Measurements from ENCODE around the gene PLPP4.

PLPP4 gene

DNA sequence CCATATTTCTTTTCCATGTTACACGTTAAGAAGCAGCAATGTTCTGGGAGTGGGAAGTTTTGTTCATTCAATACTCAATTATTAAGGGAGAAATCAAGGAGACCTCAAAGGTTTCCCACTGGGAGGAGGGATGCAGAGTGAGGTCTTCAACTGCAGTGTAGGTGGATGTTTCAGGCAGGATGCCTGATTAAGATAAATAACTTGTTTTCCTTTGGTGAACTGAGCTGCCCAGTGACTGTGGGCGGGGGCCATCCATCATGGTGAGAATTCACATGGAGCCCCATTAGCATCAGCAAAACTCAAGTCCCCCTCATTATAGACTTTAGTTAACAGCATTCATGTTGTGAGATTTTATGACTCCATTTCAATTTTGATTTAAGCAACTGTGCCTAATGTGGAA, 121.1 kb downstream of the PLPP4 start:
- DNase-seq (ENCODE audit: low read depth), result no peak

DNA sequence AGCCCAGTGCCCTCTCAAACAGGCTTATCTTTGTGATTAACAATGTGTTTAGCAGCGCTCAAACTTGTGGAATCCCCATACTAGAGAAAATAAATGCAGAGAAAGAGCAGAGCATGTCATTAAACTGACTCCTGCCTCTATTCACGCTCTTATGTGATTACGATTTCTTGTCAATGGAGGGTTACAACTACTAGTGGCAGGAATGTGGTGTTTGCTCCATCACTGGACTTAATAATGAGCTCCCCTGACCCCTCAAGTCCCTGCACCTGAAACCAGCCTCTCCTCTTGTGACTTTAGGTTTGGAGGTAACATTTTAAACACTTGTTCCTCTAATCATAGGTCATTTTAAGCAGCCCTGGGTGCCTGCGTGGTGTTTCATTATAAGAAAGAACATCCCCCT, 121.9 kb downstream of the PLPP4 start:
- no peak for DNase-seq (ENCODE audit: low read depth)

DNA sequence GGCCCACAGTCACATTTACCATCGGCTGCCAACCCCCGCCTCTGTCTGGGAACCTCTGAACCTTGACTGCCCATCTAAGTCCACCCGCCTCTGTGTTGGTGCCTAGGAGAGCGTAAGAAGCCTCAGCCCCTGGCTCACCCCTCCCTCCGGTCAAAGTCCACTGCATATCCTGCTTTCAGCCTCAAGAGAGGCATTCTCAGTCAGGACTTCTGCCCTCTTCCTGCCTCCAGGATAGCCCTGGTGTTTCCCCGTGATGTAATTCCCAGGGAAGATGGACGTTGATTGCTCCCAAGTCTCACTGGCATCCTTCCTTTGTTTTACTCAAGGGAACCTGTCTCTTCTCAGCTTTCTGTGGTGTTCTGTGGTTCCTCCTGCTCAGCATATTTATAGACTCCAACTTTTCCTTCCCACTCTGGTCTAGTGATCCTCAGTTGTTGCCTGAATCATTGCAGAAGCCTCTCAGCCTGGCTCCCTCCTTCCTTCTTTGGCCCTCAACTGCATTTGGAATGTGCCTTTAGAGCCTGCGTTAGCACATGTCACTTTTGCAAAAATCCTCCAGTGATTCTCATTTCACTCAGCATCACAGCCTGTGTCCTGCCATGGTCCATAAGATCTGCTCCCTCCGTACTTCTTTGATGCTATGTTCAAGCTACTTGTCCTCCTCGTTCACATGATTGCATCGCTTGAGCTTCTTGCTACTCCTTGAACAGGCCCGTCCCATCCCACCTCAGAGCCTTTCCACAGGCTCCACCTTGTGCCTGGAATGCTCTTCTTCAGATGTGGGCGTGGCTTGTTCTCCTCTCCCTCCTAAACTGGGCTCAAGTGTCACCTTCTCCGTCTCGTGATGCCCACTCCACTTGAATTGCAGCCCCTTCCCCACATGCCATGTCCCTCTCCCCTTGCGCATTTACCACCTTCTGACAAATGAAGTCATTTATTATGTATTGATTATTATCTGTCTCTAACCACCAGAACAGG, 124.2 kb downstream of the PLPP4 start:
- no peak for DNase-seq (ENCODE audit: low read depth)

DNA sequence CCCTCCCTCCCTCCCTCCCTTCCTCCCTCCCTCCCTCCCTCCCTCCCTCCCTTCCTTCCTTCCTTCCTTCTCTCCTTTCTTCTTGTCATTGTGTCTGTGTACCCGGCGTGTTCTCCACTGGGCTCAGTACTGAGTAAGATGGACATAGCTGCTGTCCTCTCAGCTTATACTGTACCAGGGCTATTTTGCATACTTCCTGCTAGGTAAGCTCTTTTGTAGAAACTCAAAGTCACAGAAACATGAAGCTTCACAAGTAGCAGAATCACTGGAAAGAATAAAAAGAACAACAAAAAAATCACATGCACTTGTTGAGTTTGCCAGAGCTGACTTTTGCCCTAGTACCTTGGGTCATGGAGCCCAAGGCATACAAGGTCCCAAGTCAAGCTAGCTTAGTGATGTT, 125.7 kb downstream of the PLPP4 start:
- DNase-seq (ENCODE audit: low read depth), result no peak

DNA sequence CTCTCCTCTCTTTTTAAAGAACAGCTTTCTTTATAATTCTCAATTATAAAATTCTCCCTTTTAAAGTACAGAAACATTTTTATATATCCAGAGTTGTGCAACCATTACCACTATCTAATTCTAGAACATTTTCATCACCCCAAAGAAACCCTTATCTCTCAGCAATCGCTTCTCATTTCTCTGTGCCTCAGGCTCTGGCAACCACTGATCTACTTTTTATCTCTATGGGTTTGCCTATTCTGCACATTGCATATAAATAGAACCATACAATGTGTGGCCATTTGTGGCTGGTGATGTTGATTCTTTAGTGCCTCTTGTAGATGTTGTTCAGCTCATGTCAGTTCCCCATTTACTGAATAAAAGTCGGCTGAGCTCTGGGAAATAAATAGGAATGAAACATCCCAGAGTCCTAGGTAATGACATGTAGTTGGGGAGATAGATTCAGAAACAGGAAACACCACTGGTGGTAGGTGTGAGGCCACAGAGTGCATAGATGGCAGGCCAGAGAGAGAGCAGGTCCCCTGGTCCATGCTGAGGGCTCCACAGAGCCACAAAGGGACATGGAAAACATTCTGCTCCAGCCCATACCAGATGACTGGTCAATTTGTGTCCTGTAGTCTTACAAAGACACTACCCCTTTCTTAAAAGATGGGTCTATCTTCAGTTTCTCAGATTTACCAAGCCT, 126.5 kb downstream of the PLPP4 start:
- DNase-seq (ENCODE audit: low read depth), result no peak

DNA sequence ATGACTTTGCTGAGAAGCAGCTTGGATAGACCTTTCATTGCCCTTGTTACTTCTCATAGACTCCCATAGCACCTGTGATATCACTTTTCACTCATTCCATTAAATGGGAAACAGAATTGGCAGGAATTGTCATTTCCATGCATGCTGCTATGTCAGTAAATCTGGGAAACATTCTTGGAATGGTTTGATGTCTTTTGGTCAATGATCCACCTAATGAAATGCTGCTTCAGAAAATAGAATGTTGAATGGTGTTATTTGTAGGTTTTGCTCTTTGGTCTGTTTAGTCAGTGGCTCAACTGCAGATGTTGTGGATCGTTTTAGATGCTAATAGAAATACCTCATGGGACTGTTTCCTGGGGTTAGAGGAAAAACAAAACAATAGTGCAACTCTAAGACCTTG, 127.8 kb downstream of the PLPP4 start:
- no peak for DNase-seq (ENCODE audit: low read depth)

DNA sequence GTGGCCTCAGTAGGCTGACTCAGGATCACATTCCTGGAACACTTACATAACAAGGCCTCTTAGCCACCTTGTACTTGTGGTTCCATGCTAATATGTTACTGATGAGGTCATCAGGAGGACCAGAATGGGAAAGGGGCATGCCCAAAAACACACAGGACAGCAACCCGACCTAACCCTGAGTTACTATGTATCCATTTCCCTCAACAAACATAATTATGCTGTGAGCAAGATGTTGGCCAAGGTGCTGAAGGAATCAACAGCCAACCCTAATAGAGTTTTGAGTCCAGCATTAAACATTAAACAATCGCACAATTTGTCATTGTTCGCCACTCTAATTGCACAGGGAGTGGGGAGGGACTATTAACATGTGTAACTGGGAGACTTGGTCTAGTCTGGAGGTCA, 129.4 kb downstream of the PLPP4 start:
- DNase-seq (ENCODE audit: low read depth), result no peak

DNA sequence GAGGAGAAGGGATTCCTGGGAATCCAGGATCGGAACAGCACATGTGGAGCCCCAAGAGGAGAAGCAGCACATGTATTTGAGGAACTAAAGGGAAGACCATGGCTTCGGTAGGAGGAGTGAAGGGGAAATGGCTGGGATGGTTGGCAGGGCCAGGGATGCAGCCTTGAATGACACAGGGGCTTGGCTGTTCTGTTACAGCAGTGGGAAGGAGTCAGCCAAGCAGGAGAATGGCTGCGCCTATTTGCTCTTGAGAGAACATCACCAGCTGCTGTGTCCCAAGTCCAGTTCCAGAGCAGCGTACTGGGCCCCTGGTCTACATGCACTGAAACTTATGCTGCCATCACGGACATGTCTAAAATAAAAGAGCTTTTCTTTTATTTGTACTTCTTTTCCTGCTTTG, 130.0 kb downstream of the PLPP4 start:
- DNase-seq (ENCODE audit: low read depth), result no peak

DNA sequence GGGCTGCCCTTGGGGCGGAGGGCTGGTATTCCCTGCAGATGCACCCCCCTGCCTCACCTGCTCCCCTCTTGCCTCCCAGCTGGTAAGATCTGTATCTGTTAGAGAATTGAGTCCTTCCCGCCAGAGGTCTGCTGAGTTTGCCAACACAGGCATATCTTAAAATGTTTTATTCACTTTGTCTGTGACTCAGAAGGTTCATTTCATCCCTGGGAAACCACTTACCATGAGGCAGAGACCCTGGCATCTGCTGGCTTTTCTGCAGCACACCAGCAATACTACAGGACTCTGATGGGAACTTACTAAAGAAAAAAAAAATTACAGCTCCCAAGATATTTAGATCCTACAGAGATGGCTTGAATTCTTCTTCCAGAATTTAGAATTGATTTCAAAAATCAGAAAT, 131.3 kb downstream of the PLPP4 start:
- DNase-seq (ENCODE audit: low read depth), result no peak

DNA sequence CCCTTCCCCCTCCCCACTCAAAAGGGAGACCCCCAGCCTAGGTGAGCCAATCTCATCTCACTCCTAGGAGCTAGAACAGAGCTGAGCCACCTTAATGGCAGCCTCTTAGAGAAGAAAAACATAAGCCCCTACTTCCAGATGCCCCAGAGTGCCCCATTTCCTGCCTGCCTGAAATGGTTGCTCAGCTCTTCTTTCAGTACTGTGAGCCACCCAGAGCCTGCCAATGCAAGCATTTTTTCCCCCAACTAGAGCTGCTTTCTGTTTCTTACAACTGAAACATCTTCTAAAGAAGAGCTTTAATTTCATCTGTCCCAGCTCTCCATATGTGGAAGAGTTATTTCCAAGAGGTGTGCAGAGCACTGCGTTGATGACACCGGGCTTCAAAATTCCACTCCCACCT, 136.7 kb downstream of the PLPP4 start:
- DNase-seq (ENCODE audit: low read depth), result no peak

DNA sequence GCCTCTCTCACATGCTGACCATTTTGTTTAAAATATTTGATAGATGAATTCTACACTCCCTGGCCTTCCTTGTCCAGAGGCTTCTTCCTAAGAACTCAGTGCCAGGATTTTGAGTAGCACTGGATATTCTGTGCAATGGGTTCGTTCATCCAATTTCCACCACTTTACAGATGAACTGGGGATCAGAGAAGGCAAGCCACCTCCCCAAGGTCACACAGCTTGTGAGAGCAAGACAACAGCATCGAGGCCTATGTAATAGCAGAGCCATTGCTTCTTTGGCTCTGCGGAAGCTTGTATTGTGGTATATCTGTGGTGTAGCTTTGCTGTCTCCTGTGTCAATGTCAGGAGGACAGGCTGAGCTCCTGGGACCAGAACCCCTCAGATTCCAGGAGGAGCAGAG, 140.9 kb downstream of the PLPP4 start:
- no peak for DNase-seq (ENCODE audit: low read depth)

DNA sequence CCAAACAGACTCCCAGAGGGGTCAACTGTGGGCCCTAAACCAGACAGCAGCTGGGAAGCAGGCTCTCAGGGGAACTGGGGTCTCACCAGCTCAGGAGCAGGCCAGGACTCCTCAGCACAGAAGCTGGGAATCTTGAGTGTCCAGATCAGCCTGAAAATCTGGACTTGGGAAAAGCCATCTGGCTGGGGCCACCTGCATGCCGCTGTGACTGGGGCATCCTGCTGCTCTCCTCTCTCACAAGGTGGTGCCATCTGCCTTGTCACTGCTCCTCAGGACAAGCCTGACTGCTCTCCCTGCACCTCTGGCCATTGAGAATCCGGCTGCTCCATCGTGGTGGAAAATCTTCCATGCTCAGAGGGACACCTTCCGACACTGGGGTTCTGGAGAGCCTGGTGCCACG, 141.4 kb downstream of the PLPP4 start:
- DNase-seq (ENCODE audit: low read depth), result no peak

DNA sequence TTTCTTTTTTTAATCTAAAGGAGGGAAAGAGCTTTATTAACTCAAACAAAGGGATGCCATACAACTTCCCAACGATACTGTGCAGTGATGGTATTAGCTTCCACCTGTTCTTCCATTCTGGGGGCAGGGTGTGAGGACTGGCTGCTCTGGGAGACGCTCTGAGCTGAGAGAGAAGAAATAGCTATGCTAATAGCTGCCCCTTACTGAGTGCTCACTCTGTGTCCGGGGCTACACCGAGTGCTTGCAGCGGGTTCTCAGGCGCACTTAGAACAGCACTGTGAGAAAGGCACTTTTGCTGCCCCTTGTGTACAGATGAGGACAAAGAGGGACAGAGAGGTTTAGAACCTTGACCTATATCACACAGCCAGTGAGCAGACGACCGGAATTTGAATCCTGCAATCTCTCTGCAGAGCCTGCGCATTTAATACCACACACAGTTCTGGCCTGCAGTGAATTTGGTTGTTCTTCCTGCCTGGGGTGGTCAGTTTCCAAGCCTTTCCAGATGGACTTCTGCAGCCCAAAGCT, 142.2 kb downstream of the PLPP4 start:
- DNase-seq (ENCODE audit: low read depth), result no peak

DNA sequence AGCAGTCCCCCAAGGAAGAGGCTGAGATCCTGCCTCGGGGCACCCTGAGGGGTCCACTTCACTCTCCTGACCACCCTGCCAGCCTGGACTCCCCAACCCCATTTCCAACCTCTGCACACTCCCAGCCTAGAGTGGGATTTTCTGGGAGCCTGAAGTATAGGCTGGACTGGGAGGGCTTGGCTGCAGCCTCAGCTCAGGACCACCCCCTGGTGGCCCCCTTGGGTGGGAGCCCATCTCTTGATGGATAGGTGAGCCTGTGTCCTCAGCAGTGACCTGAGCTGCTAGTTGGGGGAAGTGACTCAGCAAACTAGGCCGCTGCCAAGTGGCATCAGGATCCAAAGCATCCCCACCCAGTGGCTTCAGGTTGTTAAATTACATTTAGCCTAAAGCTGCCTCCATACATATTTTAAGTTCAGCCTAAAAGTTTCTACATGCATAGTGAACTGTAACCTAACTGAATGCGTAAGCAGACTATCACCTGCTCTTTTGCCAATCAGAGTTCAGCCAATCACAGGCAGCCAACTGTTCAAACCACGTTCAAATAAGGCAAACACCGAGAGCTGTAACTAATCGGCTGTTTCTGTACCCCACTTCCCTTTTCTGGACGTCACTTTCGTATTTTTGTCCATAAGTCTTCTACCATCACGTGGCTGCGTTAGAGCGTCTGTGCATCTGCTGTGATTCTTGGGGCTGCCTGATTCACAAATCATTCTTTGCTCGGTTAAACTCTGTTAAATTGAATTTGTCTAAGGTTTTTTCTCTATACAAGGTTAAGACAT, 144.0 kb downstream of the PLPP4 start:
- no peak for DNase-seq (ENCODE audit: low read depth)

DNA sequence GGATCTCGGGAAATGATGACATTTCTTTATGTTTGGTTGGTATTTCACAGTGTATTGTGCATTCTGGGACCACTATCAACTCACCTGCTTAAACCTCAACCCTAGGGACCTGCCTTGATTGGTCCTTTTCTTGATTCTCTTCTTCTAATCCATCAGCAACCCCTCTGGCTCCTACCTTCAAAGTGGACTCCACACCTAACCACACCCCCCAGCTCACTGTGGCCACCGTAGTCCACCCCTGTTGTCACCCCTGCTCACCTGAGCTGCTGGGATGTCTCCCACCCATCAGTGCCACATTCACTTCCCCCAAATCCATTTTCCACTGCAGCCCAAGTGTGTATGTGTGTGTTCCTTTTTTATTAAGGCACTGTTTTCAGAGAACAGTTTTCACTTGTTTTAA, 145.0 kb downstream of the PLPP4 start:
- DNase-seq (ENCODE audit: low read depth), result no peak

DNA sequence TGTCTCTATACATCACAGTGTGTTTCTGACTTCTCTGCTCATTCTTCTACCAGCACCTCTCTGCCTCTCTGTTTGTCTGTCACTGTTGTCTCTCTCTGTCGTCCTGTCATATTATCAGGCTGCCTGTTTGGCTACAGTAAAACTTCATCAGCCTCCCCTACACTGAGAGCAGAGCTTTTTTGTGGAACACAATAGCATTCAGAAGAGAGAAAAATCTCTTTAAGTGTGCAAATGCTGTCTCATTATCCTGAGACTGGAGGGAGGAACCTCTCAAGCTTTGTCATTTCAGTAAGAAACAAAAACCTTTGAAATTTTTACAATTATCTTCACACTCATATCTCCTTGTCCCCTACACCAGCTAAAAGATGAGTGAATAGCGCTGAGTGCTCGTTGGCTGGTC, 148.4 kb downstream of the PLPP4 start:
- DNase-seq (ENCODE audit: low read depth), result no peak

DNA sequence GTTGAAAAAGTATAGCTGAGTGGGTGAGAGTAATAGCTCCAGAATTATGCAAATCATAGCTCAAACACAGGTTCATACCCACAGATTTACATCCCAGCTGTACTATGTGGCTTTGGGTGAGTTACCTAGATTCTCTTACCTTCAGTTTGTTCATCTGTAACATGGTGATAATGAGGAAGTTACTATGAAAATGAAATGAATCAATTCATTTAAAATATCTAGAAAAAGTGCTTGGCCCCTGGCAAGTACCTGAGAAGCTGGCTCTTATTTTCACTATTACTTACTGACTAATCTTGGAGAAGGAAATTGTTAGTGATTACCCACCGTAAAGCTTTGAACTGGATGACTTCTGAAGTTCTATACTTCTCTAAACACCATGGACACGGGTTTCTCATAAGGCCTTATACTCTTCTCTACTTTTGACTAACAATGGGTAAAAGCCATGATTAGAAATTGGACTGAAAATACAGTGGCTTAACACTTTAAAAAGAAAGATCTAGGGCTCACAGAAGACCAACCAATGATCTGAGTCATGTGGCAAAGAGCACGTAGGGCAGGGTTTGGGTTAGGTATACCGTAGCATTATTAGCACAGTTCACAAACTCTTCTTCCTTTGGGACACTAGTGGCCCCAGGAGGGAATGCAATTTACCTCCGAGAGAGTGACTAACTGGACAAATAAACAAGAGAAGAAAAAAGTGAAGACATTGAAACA, 149.2 kb downstream of the PLPP4 start:
- DNase-seq (ENCODE audit: low read depth), result no peak

DNA sequence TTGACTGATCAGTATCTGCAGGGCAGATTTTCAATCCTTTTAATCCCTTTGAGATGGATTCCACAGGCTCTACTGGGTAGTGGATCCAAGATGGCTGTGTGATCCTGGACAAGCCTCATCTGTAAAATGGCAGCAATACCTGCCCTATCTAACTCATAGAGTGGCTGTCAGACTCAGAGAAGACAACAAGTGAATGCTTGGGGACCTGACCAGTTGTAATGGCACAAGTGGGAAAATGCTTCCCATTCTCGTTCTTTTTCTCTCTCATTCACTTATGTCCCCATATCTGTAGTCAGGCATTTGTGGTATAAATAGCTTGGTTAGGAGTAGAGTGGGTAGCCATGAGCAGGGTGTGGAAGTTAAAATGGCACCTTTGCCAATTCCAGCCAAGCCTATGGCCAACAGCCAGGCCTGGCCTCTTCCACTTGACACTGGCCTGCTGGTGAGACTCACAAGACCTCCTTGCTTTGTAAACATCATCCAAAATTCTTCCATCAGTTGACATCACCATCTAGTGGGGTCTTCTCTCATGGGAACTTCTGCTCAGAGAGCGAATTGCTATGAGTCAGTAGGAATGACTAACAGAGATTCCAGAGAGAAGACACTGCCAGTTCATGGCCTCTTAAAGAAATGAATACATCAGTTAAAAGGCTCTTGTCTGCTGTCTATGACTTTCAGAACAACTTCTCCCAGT, 150.1 kb downstream of the PLPP4 start:
- no peak for DNase-seq (ENCODE audit: low read depth)

DNA sequence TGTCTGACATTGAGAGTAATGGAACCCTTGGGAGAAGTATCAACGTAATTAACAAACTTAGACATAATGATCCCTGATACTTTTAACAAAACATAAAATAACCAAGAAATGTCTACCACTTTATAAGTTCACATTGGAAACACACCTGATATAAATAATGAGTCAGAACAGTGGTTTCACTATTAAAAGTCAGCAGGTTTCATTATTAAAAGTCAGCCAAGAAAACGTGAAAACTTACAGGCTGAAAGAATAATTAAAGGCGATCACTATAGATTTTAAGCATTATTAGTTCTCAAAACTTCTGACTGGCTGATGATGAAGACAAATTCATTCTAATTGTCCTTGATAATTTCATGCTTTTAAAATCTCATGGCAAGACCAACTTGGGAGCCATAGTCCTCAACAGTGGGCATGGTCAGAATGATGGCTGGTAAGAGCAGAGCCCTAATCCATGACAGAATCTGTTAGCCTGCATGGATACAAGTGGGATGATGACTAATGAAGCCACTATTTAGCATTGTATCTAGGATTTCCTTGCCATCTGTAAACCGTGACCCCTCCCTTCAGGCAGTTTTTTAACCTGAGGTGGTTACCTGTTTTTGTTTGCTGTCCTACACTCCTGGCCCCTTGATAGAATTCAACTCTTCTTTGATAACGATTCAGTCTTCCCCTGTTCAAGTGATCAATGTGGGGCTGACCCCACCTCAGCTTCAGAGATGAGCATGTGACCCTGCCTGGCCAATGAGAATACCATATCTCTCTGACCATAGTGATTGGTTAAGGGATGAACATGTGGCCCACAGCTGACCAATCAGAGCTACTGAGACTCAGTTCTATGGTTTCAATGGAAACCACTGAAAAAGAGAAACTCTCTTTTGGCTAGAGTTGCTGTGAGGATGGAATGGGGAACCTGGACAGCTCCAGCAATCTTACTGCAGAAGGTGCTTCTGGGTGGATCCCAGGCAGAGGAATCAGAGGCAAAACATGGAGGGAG, 151.0 kb downstream of the PLPP4 start:
- DNase-seq (ENCODE audit: low read depth), result no peak

DNA sequence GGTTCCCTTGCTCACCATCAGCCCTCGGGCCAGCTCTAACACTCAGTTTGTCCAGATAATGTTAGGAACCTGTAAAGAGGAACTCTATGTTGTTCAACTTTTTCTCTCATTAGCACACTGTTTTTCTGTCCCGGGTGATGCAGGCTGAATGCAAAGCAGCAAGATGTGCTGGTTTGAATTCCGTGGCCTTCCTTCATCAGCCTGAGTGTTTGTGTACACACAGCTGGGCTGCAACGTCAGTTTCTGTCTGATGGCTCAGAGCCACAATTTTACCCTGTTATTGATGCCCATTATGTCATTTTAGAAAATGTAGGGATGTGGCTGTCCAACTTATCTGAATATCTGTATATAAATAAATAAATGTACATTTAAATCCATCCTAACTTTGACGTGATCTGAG, 152.0 kb downstream of the PLPP4 start:
- no peak for DNase-seq (ENCODE audit: low read depth)

Data from stimulated activated CD8-positive, alpha-beta memory T cell treated with anti-CD3 and anti-CD28 coated beads, Interleukin-12 subunit alpha, Interleukin-12 subunit beta, amount 100 ng/mL, for 4 hours (primary cell).